Natural killer cell (primary cell): ENCODE results near the gene NUCKS1. TPM values are rescaled to one million over a fixed set of nuclear protein-coding genes. Genes with fewer than 3 reads are reported as not detected.

Source experiments
- ATAC-seq, 3 donors: fragments of 150-1000 bp in 2 of 3; fragments of 200-7000 bp in 1 of 3; cut with Tn5 transposase; 1 replicate in 1 of 3; 2 replicates in 2 of 3; pipeline ENCODE4 v1.10.0; 2021; ENCODE audit warnings: mild to moderate bottlenecking in 2 of 3, moderate library complexity in 2 of 3
- DNase-seq, 2 donors: peaks; one replicate each; pipeline versions ENCODE4 v3.0.0 to v3.0.0-alpha.2; 2013 to 2021; ENCODE audit warnings: mixed read lengths in 1 of 2
- H3K27ac ChIP-seq: one replicate; pipeline ENCODE4 v1.5.1; 2013; ENCODE audit warnings: mild to moderate bottlenecking, low read length
- H3K27me3 ChIP-seq: one replicate; pipeline ENCODE4 v1.6.1; 2013; ENCODE audit warnings: low read length; ENCODE audit not compliant: control insufficient read depth, insufficient read depth
- H3K36me3 ChIP-seq: one replicate; pipeline ENCODE4 v1.6.1; 2013; ENCODE audit warnings: low read length; ENCODE audit not compliant: control insufficient read depth, insufficient read depth
- H3K4me1 ChIP-seq: one replicate; pipeline ENCODE4 v1.6.1; 2013; ENCODE audit warnings: low read length; ENCODE audit not compliant: control insufficient read depth, insufficient read depth
- H3K4me3 ChIP-seq: one replicate; pipeline ENCODE4 v1.5.1; 2013; ENCODE audit warnings: low read length
- H3K9me3 ChIP-seq: one replicate; pipeline ENCODE4 v1.6.1; 2013; ENCODE audit warnings: low read length; ENCODE audit not compliant: control insufficient read depth, insufficient read depth
- H3K27ac Mint-ChIP-seq, 2 donors: one replicate each; pipeline ENCODE4 v1.8.0; 2022; ENCODE audit warnings: mild to moderate bottlenecking in 2 of 2, mixed read lengths in 2 of 2, moderate library complexity in 1 of 2
- H3K27me3 Mint-ChIP-seq, 2 donors: one replicate each; pipeline ENCODE4 v1.8.0; 2022; ENCODE audit warnings: low read depth in 2 of 2, mixed read lengths in 2 of 2
- H3K36me3 Mint-ChIP-seq: one replicate; pipeline ENCODE4 v1.8.0; 2022; ENCODE audit warnings: mixed read lengths
- H3K4me1 Mint-ChIP-seq, 2 donors: one replicate each; pipeline ENCODE4 v1.8.0; 2022; ENCODE audit warnings: mixed read lengths in 2 of 2
- H3K4me3 Mint-ChIP-seq: one replicate; pipeline ENCODE4 v1.8.0; 2022; ENCODE audit warnings: mild to moderate bottlenecking, moderate library complexity, mixed read lengths
- H3K9me3 Mint-ChIP-seq, 2 donors: one replicate each; pipeline ENCODE4 v1.8.0; 2022; ENCODE audit warnings: mixed read lengths in 2 of 2
- WGBS: methylation state at CpG from one replicate; pipeline ENCODE4 v1.1.7; 2013; ENCODE audit warnings: missing lambda C conversion rate; ENCODE audit not compliant: insufficient coverage; 5-methylcytosine and 5-hydroxymethylcytosine counted together
- intact Hi-C: fragments of 100-400 bp; cut with micrococcal nuclease; formaldehyde crosslinking; loops from one replicate; pipeline ENCODE4 v1.14.2; 2022
- total RNA-seq, 4 donors: library from RNA; stranded (reverse); fragments of 120-200 nt in 1 of 4; gene quantifications; one replicate each; pipeline versions ENCODE4 v1.2.3 to v1.2.4, GENCODE V29; 2013 to 2022
- TF ChIP-seq, protein P1 (sequence below): fragments of 200-600 bp; IDR thresholded peaks from one replicate; pipeline ENCODE4 v1.8.0; 2022; ENCODE audit warnings: antibody characterized with exemption

Gene NUCKS1
- total RNA-seq, 3 donors from 2014 or later (not counting 1 experiment from before 2014, with no cell fraction given), result 89.2 to 113 (median 103) TPM

DNA sequence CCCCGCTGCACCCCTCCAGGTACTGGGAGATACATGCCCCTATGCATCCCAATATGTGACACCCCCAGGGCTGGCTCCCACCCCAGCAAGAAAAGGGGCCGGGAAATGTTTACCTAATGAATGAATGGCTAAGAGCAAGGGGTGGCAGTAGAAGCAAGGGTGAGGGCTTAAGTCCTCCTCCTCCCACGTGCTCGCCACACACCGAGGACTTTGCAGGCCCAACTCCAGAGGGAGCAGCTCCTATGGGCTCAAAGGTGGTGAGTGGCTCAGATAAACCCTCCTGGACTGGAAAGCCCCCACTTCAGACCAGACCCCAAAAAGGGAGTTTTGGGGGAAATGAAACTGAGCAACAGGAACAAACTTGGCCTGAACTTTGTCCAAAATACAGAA, 81.0 kb downstream of the NUCKS1 start:
- Histone ChIP-seq H3K4me1 (peaks cover 54% of the 10 kb centered on the region), H3K27me3 (no peaks in the 10 kb centered on the region), H3K4me3 (no peak overlapping the region), H3K36me3 (no peaks in the 10 kb centered on the region), H3K9me3 (no peaks in the 10 kb centered on the region), H3K27ac (peak overlapping the region; percentile 57)
- Mint-ChIP-seq H3K36me3 (no peaks in the 10 kb centered on the region), H3K27me3 (peaks cover 7 to 11% of the 10 kb centered on the region in 2 donors), H3K4me1 (no peaks in the 10 kb centered on the region), H3K4me3 (no peak overlapping the region), H3K9me3 (no peaks in the 10 kb centered on the region), H3K27ac (no peak overlapping the region)
- TF ChIP-seq, protein P1, sequence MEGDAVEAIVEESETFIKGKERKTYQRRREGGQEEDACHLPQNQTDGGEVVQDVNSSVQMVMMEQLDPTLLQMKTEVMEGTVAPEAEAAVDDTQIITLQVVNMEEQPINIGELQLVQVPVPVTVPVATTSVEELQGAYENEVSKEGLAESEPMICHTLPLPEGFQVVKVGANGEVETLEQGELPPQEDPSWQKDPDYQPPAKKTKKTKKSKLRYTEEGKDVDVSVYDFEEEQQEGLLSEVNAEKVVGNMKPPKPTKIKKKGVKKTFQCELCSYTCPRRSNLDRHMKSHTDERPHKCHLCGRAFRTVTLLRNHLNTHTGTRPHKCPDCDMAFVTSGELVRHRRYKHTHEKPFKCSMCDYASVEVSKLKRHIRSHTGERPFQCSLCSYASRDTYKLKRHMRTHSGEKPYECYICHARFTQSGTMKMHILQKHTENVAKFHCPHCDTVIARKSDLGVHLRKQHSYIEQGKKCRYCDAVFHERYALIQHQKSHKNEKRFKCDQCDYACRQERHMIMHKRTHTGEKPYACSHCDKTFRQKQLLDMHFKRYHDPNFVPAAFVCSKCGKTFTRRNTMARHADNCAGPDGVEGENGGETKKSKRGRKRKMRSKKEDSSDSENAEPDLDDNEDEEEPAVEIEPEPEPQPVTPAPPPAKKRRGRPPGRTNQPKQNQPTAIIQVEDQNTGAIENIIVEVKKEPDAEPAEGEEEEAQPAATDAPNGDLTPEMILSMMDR, result no peak
- ATAC-seq (peak in 1 of 3 donors; percentile 25), DNase-seq (no peak)
- intact Hi-C loops, result loop anchor here (10.0 kb wide), 1 partner anchor 314 kb away; the partner anchor contains the start of gene KLHDC8A
- WGBS, result 60% methylated on average over 4 of the region's 5 CpGs

DNA sequence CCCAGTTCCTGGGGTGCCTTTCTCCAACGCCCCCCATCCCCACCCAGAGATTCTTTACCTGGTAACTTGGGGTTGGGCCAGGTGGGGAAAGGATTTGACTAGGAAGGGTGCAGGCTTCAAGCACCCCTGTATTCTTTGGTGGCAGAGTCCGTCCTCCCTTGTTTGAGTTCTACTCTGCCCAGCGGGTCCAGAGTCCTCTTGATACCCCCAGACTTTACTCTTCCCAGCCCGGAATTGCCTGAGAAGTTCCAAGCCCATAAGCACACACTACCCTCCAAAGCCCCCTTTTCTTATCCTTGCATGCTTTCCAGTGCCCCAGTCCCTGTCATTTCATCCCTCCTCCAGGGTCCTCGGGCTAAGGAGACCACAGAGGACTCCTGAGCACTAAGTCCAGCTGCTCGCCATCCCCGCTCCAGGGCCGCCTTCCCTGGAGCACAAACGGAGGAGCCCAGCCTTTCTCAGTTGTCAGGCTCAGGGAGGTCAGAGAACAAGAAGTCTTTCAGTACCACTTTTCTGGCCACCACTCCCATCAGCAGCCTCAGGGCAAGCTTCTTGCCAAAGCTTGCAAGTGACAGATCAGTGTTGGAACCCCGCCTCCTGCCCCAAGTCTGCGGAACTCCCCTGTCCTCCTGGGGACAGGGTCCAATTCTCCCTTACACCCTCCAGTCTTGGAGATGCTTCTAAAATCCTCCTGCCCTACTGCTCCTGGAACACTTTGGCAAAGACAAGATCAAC, 81.9 kb downstream of the NUCKS1 start:
- 86% methylated on average over 10 of the region's 11 CpGs for WGBS
- peaks cover 54% of the 10 kb centered on the region for H3K4me1 ChIP-seq
- no peak overlapping the region for H3K27ac Mint-ChIP-seq

DNA sequence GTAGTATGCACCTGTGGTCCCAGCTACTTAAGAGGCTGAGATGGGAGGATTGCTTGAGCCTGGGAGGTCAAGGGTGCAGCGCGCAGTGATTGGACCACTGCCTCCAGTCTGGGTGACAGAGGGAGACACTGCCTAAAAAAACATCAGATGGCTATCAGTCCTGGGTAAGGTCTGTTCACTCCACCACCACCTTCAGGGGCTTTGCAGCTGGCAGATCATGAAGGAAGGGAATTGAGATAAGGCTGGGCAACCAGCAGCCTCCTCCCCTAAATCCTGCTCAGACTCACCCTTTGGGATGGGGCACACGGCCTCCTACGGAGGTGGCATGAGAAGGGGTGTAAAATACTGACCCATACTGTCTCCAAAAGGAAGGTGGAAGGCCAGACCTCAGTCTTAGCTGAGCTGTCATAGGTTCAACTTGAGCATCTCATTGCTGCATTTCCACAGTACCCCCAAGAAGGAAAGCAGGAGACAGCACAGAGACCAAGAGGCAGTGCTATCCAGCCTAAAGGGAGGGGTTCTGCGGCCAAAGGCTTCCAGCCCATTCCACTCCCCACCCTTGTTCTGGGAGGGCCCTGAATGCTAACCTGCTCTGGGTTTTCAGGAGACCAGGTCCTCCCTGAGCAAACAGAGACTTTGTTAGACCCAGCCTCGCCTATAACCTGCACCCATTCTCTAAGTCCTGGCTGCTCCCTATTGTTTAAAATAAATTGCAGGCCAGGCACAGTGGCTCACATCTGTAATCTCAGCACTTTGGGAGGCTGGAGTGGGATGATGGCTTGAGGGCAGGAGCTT, 83.4 kb downstream of the NUCKS1 start:
- Histone ChIP-seq H3K36me3 (no peaks in the 10 kb centered on the region), H3K27ac (peak overlapping the region; percentile 25), H3K9me3 (no peaks in the 10 kb centered on the region), H3K4me1 (peaks cover 50% of the 10 kb centered on the region), H3K4me3 (no peak overlapping the region), H3K27me3 (no peaks in the 10 kb centered on the region)
- DNase-seq, result no peak
- no peak overlapping the region for H3K27ac Mint-ChIP-seq
- H3K4me1 Mint-ChIP-seq, result no peaks in the 10 kb centered on the region
- TF ChIP-seq, protein P1, result no peak
- 86% methylated on average over 6 of the region's 6 CpGs for WGBS
- intact Hi-C loops, result loop anchor here (10.0 kb wide), 1 partner anchor 312 kb away; the partner anchor contains the start of gene KLHDC8A
- H3K4me3 Mint-ChIP-seq, result no peak overlapping the region
- no peak for ATAC-seq
- H3K9me3 Mint-ChIP-seq, result no peaks in the 10 kb centered on the region
- H3K27me3 Mint-ChIP-seq, result peaks cover 7 to 11% of the 10 kb centered on the region in 2 donors
- H3K36me3 Mint-ChIP-seq, result no peaks in the 10 kb centered on the region

More for the DNA sequence above, 81.9 kb downstream of the NUCKS1 start:
- no peak overlapping the region for H3K4me3 ChIP-seq
- no peaks in the 10 kb centered on the region for H3K36me3 Mint-ChIP-seq
- DNase-seq (no peak), ATAC-seq (no peak)
- peak overlapping the region; percentile 5 for H3K27ac ChIP-seq
- H3K27me3 ChIP-seq, result no peaks in the 10 kb centered on the region
- no peaks in the 10 kb centered on the region for H3K4me1 Mint-ChIP-seq
- no peak overlapping the region for H3K4me3 Mint-ChIP-seq
- H3K9me3 ChIP-seq, result no peaks in the 10 kb centered on the region
- intact Hi-C loops, result loop anchor here (10.0 kb wide), 1 partner anchor 313 kb away; the partner anchor contains the start of gene KLHDC8A
- no peaks in the 10 kb centered on the region for H3K9me3 Mint-ChIP-seq
- H3K36me3 ChIP-seq, result no peaks in the 10 kb centered on the region
- peaks cover 7 to 11% of the 10 kb centered on the region in 2 donors for H3K27me3 Mint-ChIP-seq
- TF ChIP-seq, protein P1, result no peak
